Neural cell (in vitro differentiated cells): Measurements from ENCODE around the gene KIFC3. TPM values are rescaled to one million over a fixed set of nuclear protein-coding genes. Genes with fewer than 3 reads are reported as not detected.

ENCODE experiments used
- H2AFZ ChIP-seq: fragments of 200-600, 300-800 bp; sonication (generic), shearing (Covaris generic); 2 replicates; pipeline ENCODE4 v1.6.0; 2014; ENCODE audit warnings: low read depth, mild to moderate bottlenecking, antibody characterized with exemption, low read length, moderate library complexity
- H3F3A ChIP-seq: fragments of 200-600 bp; shearing (Covaris generic); 2 replicates; pipeline ENCODE4 v1.6.1; 2016; ENCODE audit warnings: mild to moderate bottlenecking, moderate library complexity, mixed read lengths, antibody characterized with exemption, low read length; ENCODE audit not compliant: insufficient read depth, poor library complexity, severe bottlenecking
- H3K27ac ChIP-seq: fragments of 200-600, 300-800 bp; sonication (generic), shearing (Covaris generic); 2 replicates; pipeline ENCODE4 v1.5.1; 2014; ENCODE audit warnings: mild to moderate bottlenecking, low read length, moderate library complexity
- H3K27me3 ChIP-seq: fragments of 300-800, 200-600 bp; sonication (generic), shearing (Covaris generic); 2 replicates; pipeline ENCODE4 v1.6.0; 2014; ENCODE audit warnings: mild to moderate bottlenecking, low read depth, low read length, moderate library complexity; ENCODE audit not compliant: insufficient read depth
- H3K36me3 ChIP-seq: fragments of 300-800, 200-600 bp; sonication (generic), shearing (Covaris generic); 2 replicates; pipeline ENCODE4 v1.5.1; 2014; ENCODE audit warnings: mild to moderate bottlenecking, antibody characterized with exemption, low read length, moderate library complexity; ENCODE audit not compliant: insufficient read depth
- H3K4me2 ChIP-seq: fragments of 300-800, 200-600 bp; sonication (generic), shearing (Covaris generic); 2 replicates; pipeline ENCODE4 v1.6.0; 2014; ENCODE audit warnings: mild to moderate bottlenecking, low read length
- H3K4me3 ChIP-seq: fragments of 300-800, 200-600 bp; sonication (generic), shearing (Covaris generic); 2 replicates; pipeline ENCODE4 v1.5.1; 2014; ENCODE audit warnings: mild to moderate bottlenecking, low read length, moderate library complexity
- H3K79me2 ChIP-seq: fragments of 200-600 bp; shearing (Covaris generic); replicated peaks from 2 replicates; pipeline ENCODE4 v1.6.0; 2014; ENCODE audit warnings: mild to moderate bottlenecking, low read length, moderate library complexity; ENCODE audit not compliant: insufficient read depth
- H3K9ac ChIP-seq: fragments of 300-800, 200-600 bp; sonication (generic), shearing (Covaris generic); 2 replicates; pipeline ENCODE4 v1.6.1; 2016; ENCODE audit warnings: mild to moderate bottlenecking, low read length, mixed read lengths
- H3K9me2 ChIP-seq: fragments of 200-600 bp; shearing (Covaris generic); 2 replicates; pipeline ENCODE4 v1.6.1; 2016; ENCODE audit warnings: mild to moderate bottlenecking, low read length, mixed read lengths; ENCODE audit not compliant: insufficient read depth
- H3K9me3 ChIP-seq: fragments of 200-600, 300-800 bp; sonication (generic), shearing (Covaris generic); 2 replicates; pipeline ENCODE4 v1.6.1; 2016; ENCODE audit warnings: mild to moderate bottlenecking, mixed run types, low read length, moderate library complexity, mixed read lengths
- H4K20me1 ChIP-seq: fragments of 200-600 bp; shearing (Covaris generic); 2 replicates; pipeline ENCODE4 v1.6.1; 2016; ENCODE audit warnings: mild to moderate bottlenecking, mixed run types; ENCODE audit not compliant: insufficient read depth
- EP300 ChIP-seq: fragments of 450-650 bp; conservative IDR thresholded peaks from 2 replicates; pipeline ENCODE4 v1.6.1; 2014; ENCODE audit warnings: antibody characterized with exemption, mild to moderate bottlenecking, moderate library complexity; ENCODE audit not compliant: poor library complexity, severe bottlenecking
- EZH2 ChIP-seq: fragments of 200-600, 300-800 bp; shearing (Covaris generic), sonication (generic); IDR thresholded peaks from 2 replicates; pipeline ENCODE4 v1.6.1; 2014; ENCODE audit warnings: antibody characterized with exemption, low read length, borderline replicate concordance, mild to moderate bottlenecking; ENCODE audit not compliant: insufficient read depth, poor library complexity, severe bottlenecking
- MXI1 ChIP-seq: fragments of 450-650 bp; conservative IDR thresholded peaks from 2 replicates; pipeline ENCODE4 v1.6.1; 2014; ENCODE audit warnings: antibody characterized with exemption, mild to moderate bottlenecking; ENCODE audit not compliant: poor library complexity, severe bottlenecking
- POLR2AphosphoS5 ChIP-seq: IDR thresholded peaks from 2 replicates; pipeline ENCODE4 v1.6.1; 2012
- RAD21 ChIP-seq: fragments of 450-650 bp; conservative IDR thresholded peaks from 2 replicates; pipeline ENCODE4 v1.6.1; 2014; ENCODE audit warnings: antibody characterized with exemption, mild to moderate bottlenecking, moderate library complexity
- REST ChIP-seq: IDR thresholded peaks from 2 replicates; pipeline ENCODE4 v1.6.1; 2012; ENCODE audit warnings: borderline replicate concordance
- SMC3 ChIP-seq: fragments of 450-650 bp; conservative IDR thresholded peaks from 2 replicates; pipeline ENCODE4 v1.6.1; 2014; ENCODE audit warnings: antibody characterized with exemption, mild to moderate bottlenecking, moderate library complexity; ENCODE audit not compliant: poor library complexity
- TAF1 ChIP-seq: IDR thresholded peaks from 2 replicates; pipeline ENCODE4 v1.6.1; 2012; ENCODE audit warnings: low read depth
- polyA plus RNA-seq: library from polyadenylated mRNA; depleted of rRNA; stranded (reverse); fragments of >200 nt; gene quantifications from 2 replicates; pipeline ENCODE4 v1.2.3, GENCODE V29; 2014
- TF ChIP-seq, protein P1 (sequence below): fragments of 450-650 bp; IDR thresholded peaks from 2 replicates; pipeline ENCODE4 v1.5.1; 2014; ENCODE audit warnings: antibody characterized with exemption, mild to moderate bottlenecking, moderate library complexity; ENCODE audit not compliant: poor library complexity, severe bottlenecking

KIFC3 gene
- polyA plus RNA-seq, 1 donor from 2014 or later = 29.7 TPM

GRCh38 chr16:57788252-57788841 is 13.9 kb downstream of the KIFC3 start:
- H3K27ac ChIP-seq = no peak overlapping the region
- no peaks in the 10 kb centered on the region for H3F3A ChIP-seq
- no peaks in the 10 kb centered on the region for H3K36me3 ChIP-seq
- no peak overlapping the region for H3K9ac ChIP-seq
- no peak overlapping the region for H3K4me3 ChIP-seq
- H2AFZ ChIP-seq = no peak overlapping the region
- no peak for TF ChIP-seq POLR2AphosphoS5
- TF ChIP-seq RAD21 = no peak
- TF ChIP-seq EP300 = no peak
- TF ChIP-seq, protein P1, sequence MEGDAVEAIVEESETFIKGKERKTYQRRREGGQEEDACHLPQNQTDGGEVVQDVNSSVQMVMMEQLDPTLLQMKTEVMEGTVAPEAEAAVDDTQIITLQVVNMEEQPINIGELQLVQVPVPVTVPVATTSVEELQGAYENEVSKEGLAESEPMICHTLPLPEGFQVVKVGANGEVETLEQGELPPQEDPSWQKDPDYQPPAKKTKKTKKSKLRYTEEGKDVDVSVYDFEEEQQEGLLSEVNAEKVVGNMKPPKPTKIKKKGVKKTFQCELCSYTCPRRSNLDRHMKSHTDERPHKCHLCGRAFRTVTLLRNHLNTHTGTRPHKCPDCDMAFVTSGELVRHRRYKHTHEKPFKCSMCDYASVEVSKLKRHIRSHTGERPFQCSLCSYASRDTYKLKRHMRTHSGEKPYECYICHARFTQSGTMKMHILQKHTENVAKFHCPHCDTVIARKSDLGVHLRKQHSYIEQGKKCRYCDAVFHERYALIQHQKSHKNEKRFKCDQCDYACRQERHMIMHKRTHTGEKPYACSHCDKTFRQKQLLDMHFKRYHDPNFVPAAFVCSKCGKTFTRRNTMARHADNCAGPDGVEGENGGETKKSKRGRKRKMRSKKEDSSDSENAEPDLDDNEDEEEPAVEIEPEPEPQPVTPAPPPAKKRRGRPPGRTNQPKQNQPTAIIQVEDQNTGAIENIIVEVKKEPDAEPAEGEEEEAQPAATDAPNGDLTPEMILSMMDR = no peak
- no peak for TF ChIP-seq TAF1
- no peak for TF ChIP-seq MXI1
- no peak overlapping the region for H3K4me2 ChIP-seq
- no peaks in the 10 kb centered on the region for H3K79me2 ChIP-seq
- H3K9me3 ChIP-seq = no peaks in the 10 kb centered on the region
- no peaks in the 10 kb centered on the region for H3K27me3 ChIP-seq
- H3K9me2 ChIP-seq = no peaks in the 10 kb centered on the region
- H4K20me1 ChIP-seq = no peaks in the 10 kb centered on the region

GRCh38 chr16:57787519-57787905 is 14.8 kb downstream of the KIFC3 start:
- no peaks in the 10 kb centered on the region for H3K9me2 ChIP-seq
- TF ChIP-seq EZH2 = no peak
- no peak for TF ChIP-seq RAD21
- TF ChIP-seq EP300 = no peak
- TF ChIP-seq SMC3 = no peak
- no peak for TF ChIP-seq TAF1
- no peak for TF ChIP-seq POLR2AphosphoS5
- TF ChIP-seq, protein P1 = no peak
- TF ChIP-seq REST = no peak
- no peak for TF ChIP-seq MXI1
- H3F3A ChIP-seq = no peaks in the 10 kb centered on the region
- H2AFZ ChIP-seq = no peak overlapping the region
- H3K9ac ChIP-seq = no peak overlapping the region
- H3K36me3 ChIP-seq = no peaks in the 10 kb centered on the region
- no peaks in the 10 kb centered on the region for H3K79me2 ChIP-seq
- H3K27ac ChIP-seq = no peak overlapping the region
- no peaks in the 10 kb centered on the region for H4K20me1 ChIP-seq
- H3K4me3 ChIP-seq = no peak overlapping the region
- H3K27me3 ChIP-seq = no peaks in the 10 kb centered on the region
- H3K4me2 ChIP-seq = no peak overlapping the region
- H3K9me3 ChIP-seq = no peaks in the 10 kb centered on the region
